Uterus (tissue), 2 donors: Measurements from ENCODE around the gene TMEM255A.

Experiments
- POLR2A ChIP-seq, 2 donors: fragments of 450-650 bp; IDR thresholded peaks; one replicate each; pipeline ENCODE4 v1.6.1; 2016; ENCODE audit warnings: antibody characterized with exemption in 2 of 2, mild to moderate bottlenecking in 1 of 2, moderate library complexity in 1 of 2
- TF ChIP-seq, protein P1 (sequence below), 4 experiments: fragments of 200-600 bp in 2 of 4; fragments of 450-650 bp in 2 of 4; sonication (generic) in 2 of 4; IDR thresholded peaks; one replicate each; pipeline ENCODE4 v1.5.1; 2016 to 2019; ENCODE audit warnings: antibody characterized with exemption in 4 of 4, mild to moderate bottlenecking in 2 of 4, moderate library complexity in 1 of 4

DNA sequence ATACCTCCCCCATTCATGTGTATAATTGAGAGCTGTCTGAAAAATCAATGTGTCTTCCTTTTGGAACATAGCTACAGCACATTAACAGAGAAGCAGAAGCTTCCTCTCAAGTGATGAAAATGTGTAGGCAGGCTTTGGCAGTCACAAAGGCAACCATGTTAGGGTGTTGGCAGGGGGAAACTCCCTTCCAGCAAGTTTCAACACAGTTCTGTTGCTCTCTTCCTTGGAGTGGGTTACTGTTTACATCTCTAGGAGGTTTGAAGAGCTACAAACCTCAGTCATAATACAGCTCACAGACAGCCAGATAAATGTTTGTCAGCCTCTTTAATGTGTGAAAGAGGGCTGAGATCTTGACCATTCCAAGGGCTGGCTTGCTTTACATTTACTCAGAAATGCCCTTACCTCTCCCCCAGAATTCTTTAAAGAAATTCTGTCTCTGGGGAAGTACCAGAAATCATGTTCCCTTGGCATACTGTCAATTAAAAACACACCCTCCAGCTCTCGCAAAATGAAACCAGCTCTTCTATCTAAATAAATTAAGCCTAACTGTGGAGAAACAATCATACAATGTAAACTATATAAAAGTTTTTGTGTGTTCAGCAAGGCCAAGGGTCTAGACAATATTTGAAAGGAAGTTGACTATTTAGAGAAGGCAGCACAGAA lies 41.8 kb downstream of the TMEM255A start:
- TF ChIP-seq, protein P1, sequence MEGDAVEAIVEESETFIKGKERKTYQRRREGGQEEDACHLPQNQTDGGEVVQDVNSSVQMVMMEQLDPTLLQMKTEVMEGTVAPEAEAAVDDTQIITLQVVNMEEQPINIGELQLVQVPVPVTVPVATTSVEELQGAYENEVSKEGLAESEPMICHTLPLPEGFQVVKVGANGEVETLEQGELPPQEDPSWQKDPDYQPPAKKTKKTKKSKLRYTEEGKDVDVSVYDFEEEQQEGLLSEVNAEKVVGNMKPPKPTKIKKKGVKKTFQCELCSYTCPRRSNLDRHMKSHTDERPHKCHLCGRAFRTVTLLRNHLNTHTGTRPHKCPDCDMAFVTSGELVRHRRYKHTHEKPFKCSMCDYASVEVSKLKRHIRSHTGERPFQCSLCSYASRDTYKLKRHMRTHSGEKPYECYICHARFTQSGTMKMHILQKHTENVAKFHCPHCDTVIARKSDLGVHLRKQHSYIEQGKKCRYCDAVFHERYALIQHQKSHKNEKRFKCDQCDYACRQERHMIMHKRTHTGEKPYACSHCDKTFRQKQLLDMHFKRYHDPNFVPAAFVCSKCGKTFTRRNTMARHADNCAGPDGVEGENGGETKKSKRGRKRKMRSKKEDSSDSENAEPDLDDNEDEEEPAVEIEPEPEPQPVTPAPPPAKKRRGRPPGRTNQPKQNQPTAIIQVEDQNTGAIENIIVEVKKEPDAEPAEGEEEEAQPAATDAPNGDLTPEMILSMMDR (IDR thresholded peaks at IDR 0.05), result no peak
- no peak for TF ChIP-seq POLR2A (IDR thresholded peaks at IDR 0.05)
